ENCODE measurements around the gene ANO10. TPM values are rescaled to one million over a fixed set of nuclear protein-coding genes. Genes with fewer than 3 reads are reported as not detected.

The ANO10 gene
- total and polyA plus RNA-seq, 2 donors (not counting 1 experiment from before 2014, with no cell fraction given): 1.9 to 10.6 TPM

DNA sequence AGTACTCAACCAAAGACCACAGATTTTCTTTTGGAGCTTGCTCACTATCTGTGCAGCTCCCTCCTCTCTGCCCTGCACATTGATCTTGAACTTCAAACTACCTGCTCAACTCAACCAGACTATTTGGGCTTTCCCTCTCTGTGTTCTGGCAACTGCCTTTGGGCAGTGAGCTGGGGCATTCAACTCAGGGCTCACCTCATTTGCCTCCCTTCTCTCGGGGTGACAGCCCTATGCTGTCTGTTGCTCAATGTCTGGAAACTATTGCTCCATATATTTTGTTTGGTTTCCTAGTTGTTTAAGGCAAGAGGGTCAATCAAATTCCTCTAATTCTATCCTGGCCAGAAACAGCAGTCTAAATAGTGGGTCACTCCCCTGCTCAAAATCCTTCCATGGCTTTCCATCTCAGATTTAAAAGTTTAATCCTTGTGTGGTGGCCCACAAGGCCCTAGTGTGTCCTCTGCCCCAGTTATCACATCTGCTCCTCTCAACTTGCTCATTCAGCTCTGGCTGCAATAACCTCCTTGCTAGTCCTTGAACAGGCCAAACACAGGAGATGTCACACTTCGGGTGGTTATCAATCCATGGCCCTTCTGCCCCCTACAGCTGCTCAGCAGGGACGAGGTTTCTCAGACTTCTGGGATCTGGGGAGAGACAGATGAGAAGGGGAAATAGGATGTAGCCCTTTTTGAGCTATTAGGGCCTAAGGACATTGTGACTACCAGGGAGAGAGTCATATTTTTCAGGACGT lies 267.7 kb downstream of the ANO10 start:
- H2AFZ ChIP-seq (ENCODE audit: insufficient read depth, low read depth, low read length, poor library complexity, severe bottlenecking): no peak overlapping the region
- ATAC-seq (ENCODE audit: low read depth): no peak
- CTCF ChIA-PET: no interaction called here

DNA sequence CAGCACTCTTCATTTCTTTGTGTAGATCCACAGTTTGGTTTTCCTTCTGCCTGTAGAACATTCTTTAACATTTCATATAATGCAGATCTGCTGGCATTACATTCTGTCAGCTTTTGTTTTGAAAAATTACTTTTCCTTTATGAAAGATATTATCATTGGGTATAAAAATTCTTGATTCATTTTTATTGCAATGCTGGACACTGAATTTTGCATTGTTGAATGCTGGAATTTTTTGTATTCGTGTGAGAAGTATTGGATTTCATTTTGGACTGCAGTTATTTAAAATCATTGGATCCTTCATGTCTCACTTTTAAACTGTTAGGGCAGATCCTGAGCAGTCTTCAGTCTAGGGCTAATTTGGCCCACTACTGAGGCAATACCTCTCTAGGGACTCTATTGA lies 268.4 kb downstream of the ANO10 start:
- Histone ChIP-seq H3K27ac (ENCODE audit: low read length in 2 of 2) (no peak overlapping the region), H3K36me3 (replicated peaks in 1 of 2; ENCODE audit: control extremely low read depth in 1 of 2, control insufficient read depth in 1 of 2, extremely low read depth in 1 of 2, insufficient read depth in 2 of 2, low read length in 1 of 2) (peaks cover 6 to 34% of the 10 kb centered on the region in 2 experiments), H3K79me2 (ENCODE audit: control insufficient read depth, insufficient read depth, low read length) (no peaks in the 10 kb centered on the region), H3K4me1 (ENCODE audit: control insufficient read depth in 2 of 2, insufficient read depth in 2 of 2, low read length in 2 of 2) (no peaks in the 10 kb centered on the region), H3K27me3 (replicated peaks in 1 of 4; ENCODE audit: control extremely low read depth in 1 of 4, control insufficient read depth in 3 of 4, insufficient read depth in 4 of 4, low read length in 3 of 4) (no peaks in the 10 kb centered on the region), H3K4me3 (ENCODE audit: control extremely low read depth in 1 of 5, extremely low read depth in 1 of 5, insufficient read depth in 1 of 5, low read depth in 2 of 5, low read length in 4 of 5) (no peak overlapping the region), H2AFZ (ENCODE audit: insufficient read depth, low read depth, low read length, poor library complexity, severe bottlenecking) (no peak overlapping the region), H4K20me1 (ENCODE audit: control insufficient read depth, insufficient read depth, low read length, poor library complexity, severe bottlenecking) (no peaks in the 10 kb centered on the region), H3K9me3 (ENCODE audit: control extremely low read depth in 1 of 3, control insufficient read depth in 2 of 3, insufficient read depth in 1 of 3, low read length in 2 of 3) (peaks cover 9 to 45% (median 22%) of the 10 kb centered on the region in 3 donors), H3K4me2 (replicated peaks; ENCODE audit: low read depth, low read length, poor library complexity, severe bottlenecking) (no peak overlapping the region), H3K9ac (ENCODE audit: low read length) (no peak overlapping the region)
- CTCF ChIA-PET: no interaction called here
- no peaks in the 10 kb centered on the region for H3K4me1 Mint-ChIP-seq
- peaks cover 29% of the 10 kb centered on the region for H3K9me3 Mint-ChIP-seq (ENCODE audit: insufficient read depth)
- no CpG with 5 or more reads among the region's 1 CpG for WGBS (ENCODE audit: insufficient coverage)
- ATAC-seq (ENCODE audit: low read depth): no peak
- no peak overlapping the region for H3K27ac Mint-ChIP-seq
- no peak overlapping the region for H3K4me3 Mint-ChIP-seq
- intact Hi-C loops (cut with micrococcal nuclease): no loop called here
- DNase-seq: no peak
- no peaks in the 10 kb centered on the region for H3K27me3 Mint-ChIP-seq
- POLR2A ChIA-PET: no interaction called here
- TF ChIP-seq, protein P1, sequence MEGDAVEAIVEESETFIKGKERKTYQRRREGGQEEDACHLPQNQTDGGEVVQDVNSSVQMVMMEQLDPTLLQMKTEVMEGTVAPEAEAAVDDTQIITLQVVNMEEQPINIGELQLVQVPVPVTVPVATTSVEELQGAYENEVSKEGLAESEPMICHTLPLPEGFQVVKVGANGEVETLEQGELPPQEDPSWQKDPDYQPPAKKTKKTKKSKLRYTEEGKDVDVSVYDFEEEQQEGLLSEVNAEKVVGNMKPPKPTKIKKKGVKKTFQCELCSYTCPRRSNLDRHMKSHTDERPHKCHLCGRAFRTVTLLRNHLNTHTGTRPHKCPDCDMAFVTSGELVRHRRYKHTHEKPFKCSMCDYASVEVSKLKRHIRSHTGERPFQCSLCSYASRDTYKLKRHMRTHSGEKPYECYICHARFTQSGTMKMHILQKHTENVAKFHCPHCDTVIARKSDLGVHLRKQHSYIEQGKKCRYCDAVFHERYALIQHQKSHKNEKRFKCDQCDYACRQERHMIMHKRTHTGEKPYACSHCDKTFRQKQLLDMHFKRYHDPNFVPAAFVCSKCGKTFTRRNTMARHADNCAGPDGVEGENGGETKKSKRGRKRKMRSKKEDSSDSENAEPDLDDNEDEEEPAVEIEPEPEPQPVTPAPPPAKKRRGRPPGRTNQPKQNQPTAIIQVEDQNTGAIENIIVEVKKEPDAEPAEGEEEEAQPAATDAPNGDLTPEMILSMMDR (IDR thresholded peaks at IDR 0.05): no peak
- no peak for TF ChIP-seq EZH2 (IDR thresholded peaks at IDR 0.05; ENCODE audit: borderline replicate concordance, insufficient read depth, low read depth, low read length, poor library complexity, severe bottlenecking)

More for the DNA sequence above, 267.7 kb downstream of the ANO10 start:
- 92% methylated on average over 1 of the region's 4 CpGs for WGBS (ENCODE audit: insufficient coverage)
- no peak overlapping the region for H3K27ac Mint-ChIP-seq
- no peak overlapping the region for H3K4me3 ChIP-seq (ENCODE audit: control extremely low read depth in 1 of 5, extremely low read depth in 1 of 5, insufficient read depth in 1 of 5, low read depth in 2 of 5, low read length in 4 of 5)
- H3K4me1 Mint-ChIP-seq: no peaks in the 10 kb centered on the region
- H3K9ac ChIP-seq (ENCODE audit: low read length): no peak overlapping the region
- H3K4me1 ChIP-seq (ENCODE audit: control insufficient read depth in 2 of 2, insufficient read depth in 2 of 2, low read length in 2 of 2): no peaks in the 10 kb centered on the region
- no peaks in the 10 kb centered on the region for H3K27me3 ChIP-seq (replicated peaks in 1 of 4; ENCODE audit: control extremely low read depth in 1 of 4, control insufficient read depth in 3 of 4, insufficient read depth in 4 of 4, low read length in 3 of 4)
- peaks cover 6 to 27% of the 10 kb centered on the region in 2 experiments for H3K36me3 ChIP-seq (replicated peaks in 1 of 2; ENCODE audit: control extremely low read depth in 1 of 2, control insufficient read depth in 1 of 2, extremely low read depth in 1 of 2, insufficient read depth in 2 of 2, low read length in 1 of 2)
- no peaks in the 10 kb centered on the region for H3K79me2 ChIP-seq (ENCODE audit: control insufficient read depth, insufficient read depth, low read length)
- H3K9me3 ChIP-seq (ENCODE audit: control extremely low read depth in 1 of 3, control insufficient read depth in 2 of 3, insufficient read depth in 1 of 3, low read length in 2 of 3): peaks cover 9 to 45% (median 22%) of the 10 kb centered on the region in 3 donors
- H3K9me3 Mint-ChIP-seq (ENCODE audit: insufficient read depth): peaks cover 29% of the 10 kb centered on the region
- H3K4me2 ChIP-seq (replicated peaks; ENCODE audit: low read depth, low read length, poor library complexity, severe bottlenecking): no peak overlapping the region
- H4K20me1 ChIP-seq (ENCODE audit: control insufficient read depth, insufficient read depth, low read length, poor library complexity, severe bottlenecking): no peaks in the 10 kb centered on the region
- intact Hi-C loops (cut with micrococcal nuclease): no loop called here
- no peak for DNase-seq
- no peaks in the 10 kb centered on the region for H3K27me3 Mint-ChIP-seq
- H3K4me3 Mint-ChIP-seq: no peak overlapping the region
- TF ChIP-seq, protein P1 (IDR thresholded peaks at IDR 0.05): no peak
- TF ChIP-seq EZH2 (IDR thresholded peaks at IDR 0.05; ENCODE audit: borderline replicate concordance, insufficient read depth, low read depth, low read length, poor library complexity, severe bottlenecking): no peak
- POLR2A ChIA-PET: no interaction called here
- no peak overlapping the region for H3K27ac ChIP-seq (ENCODE audit: low read length in 2 of 2)

All from B cell (primary cell).